HG02571 (cell line): ENCODE measurements around the gene PTPRC.
"Not testable (repeated sequence)": the region's sequence is repeated elsewhere in the genome, so short reads cannot be mapped to it uniquely, and the experiment has no call there.

Experiments
- ATAC-seq: cut with Tn5 transposase; IDR thresholded peaks from one replicate; pipeline ENCODE4 v1.9.1; 2021; ENCODE audit warnings: mild to moderate bottlenecking, moderate library complexity; ENCODE audit not compliant: unreplicated experiment

The PTPRC gene, protein sequence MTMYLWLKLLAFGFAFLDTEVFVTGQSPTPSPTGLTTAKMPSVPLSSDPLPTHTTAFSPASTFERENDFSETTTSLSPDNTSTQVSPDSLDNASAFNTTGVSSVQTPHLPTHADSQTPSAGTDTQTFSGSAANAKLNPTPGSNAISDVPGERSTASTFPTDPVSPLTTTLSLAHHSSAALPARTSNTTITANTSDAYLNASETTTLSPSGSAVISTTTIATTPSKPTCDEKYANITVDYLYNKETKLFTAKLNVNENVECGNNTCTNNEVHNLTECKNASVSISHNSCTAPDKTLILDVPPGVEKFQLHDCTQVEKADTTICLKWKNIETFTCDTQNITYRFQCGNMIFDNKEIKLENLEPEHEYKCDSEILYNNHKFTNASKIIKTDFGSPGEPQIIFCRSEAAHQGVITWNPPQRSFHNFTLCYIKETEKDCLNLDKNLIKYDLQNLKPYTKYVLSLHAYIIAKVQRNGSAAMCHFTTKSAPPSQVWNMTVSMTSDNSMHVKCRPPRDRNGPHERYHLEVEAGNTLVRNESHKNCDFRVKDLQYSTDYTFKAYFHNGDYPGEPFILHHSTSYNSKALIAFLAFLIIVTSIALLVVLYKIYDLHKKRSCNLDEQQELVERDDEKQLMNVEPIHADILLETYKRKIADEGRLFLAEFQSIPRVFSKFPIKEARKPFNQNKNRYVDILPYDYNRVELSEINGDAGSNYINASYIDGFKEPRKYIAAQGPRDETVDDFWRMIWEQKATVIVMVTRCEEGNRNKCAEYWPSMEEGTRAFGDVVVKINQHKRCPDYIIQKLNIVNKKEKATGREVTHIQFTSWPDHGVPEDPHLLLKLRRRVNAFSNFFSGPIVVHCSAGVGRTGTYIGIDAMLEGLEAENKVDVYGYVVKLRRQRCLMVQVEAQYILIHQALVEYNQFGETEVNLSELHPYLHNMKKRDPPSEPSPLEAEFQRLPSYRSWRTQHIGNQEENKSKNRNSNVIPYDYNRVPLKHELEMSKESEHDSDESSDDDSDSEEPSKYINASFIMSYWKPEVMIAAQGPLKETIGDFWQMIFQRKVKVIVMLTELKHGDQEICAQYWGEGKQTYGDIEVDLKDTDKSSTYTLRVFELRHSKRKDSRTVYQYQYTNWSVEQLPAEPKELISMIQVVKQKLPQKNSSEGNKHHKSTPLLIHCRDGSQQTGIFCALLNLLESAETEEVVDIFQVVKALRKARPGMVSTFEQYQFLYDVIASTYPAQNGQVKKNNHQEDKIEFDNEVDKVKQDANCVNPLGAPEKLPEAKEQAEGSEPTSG (N-terminal part only)

DNA sequence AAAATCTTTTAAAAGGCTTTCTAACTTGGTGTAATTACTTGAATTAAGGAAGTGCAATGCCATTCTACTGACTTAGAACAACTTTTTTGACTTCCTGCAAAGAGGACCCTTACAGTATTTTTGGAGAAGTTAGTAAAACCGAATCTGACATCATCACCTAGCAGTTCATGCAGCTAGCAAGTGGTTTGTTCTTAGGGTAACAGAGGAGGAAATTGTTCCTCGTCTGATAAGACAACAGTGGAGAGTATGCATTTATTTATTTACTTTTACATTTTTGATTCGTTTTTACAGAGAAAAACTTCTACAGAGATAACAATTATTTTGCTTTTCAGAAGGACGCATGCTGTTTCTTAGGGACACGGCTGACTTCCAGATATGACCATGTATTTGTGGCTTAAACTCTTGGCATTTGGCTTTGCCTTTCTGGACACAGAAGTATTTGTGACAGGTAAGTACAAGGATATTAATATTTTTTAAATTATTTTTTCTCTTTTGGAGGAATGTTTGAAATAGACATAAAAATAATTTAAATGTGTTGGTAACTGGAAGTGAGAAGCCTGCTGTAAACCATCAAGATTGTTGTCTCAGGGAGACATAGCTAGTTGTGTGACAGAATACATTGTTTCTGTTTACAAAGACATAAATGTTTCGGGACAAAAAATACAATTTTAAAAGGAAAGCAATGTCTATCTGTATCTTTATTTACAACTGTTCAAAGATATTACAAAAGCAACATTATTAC lies at the start of gene PTPRC:
PTPRC (plus strand) TSS at position 147 of the 742 bp plus-strand sequence; CDS start at position 376, 229 bp downstream.
- ATAC-seq = peak; percentile 69

- ATAC-seq = no peak
Measured at GRCh38 chr1:198590454-198590853, 48.4 kb upstream of the PTPRC start.

GRCh38 chr1:198595765-198596164 lies 43.1 kb upstream of the PTPRC start:
- ATAC-seq = no peak

DNA sequence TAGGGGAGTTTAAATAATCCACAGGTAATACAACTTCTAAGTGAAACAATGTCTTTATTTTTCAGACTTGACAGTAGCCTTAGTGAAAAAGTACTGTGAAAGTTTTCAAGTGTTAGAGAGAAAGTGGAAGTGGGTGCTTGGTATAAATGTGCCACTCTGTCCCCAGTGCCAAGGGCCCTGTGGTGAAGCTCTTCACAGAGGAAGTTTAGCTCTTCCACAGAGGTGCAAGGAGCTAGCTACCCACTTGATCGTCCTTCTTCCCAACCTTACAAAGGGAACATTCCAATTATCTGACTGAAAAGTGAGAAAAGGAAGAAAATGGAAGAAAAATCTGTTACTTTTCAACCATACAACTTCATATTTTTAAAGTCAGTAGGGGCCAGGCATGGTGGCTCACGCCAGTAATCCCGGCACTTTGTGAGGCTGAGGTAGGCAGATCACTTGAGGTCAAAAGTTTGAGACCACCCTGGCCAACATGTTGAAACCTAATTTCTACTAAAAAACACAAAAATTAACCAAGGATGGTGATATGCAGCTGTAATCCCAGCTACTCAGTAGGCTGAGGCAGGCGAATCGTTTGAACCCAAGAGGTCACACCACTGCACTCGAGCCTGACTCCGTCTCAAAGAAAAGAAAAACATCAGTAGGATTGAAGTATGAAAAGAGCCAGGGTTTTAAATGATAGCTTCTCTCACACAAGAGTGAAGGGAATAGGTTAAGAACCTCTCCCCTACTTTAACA lies 41.0 kb upstream of the PTPRC start:
- ATAC-seq = peak; percentile 47

DNA sequence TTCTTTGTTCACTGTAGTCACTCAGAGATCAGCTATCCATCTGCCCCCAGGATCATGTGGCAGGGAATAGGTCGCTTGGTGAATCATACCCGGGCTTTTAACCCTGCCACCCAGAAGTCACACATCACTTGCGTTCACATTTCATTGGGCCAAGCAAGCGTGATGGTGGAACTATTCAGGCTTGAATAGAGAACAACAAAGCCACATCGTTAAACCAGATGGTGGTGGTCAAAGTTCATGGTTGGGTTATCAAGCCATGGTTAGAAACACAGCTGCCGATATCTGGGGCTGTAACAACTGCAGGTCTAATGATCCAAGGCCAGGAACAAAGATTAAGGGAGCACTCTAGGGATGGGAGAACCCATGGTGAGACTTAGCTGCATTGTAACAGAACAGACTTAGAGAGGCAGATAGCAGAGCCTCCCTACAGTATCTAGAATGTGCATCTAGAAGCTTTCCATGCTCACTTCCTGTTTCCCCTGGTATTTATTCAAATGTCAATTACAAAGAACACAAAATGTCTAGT lies 40.0 kb upstream of the PTPRC start:
- peak; percentile 49 for ATAC-seq

- ATAC-seq = no peak
Measured at GRCh38 chr1:198599749-198600148, 39.1 kb upstream of the PTPRC start.

- no peak for ATAC-seq
Measured at GRCh38 chr1:198600906-198601305, 37.9 kb upstream of the PTPRC start.

DNA sequence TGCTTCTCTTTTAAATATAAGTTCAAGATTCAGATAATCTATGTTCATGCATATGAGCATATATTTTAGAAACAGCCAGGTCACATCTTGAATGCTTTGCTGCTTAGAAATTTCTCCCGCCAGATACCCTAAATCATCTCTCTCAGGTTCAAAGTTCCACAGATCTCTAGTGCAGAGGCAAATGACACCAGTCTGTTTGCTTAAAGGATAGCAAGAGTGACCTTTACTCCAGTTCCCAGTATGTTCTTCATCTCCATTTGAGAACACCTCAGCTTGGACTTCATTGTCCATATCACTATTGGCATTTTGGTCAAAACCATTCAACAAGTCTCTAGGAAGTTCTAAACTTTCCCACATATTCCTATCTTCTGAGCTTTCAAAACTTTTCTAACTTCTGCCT lies 37.5 kb upstream of the PTPRC start:
- not testable (repeated sequence) for ATAC-seq

DNA sequence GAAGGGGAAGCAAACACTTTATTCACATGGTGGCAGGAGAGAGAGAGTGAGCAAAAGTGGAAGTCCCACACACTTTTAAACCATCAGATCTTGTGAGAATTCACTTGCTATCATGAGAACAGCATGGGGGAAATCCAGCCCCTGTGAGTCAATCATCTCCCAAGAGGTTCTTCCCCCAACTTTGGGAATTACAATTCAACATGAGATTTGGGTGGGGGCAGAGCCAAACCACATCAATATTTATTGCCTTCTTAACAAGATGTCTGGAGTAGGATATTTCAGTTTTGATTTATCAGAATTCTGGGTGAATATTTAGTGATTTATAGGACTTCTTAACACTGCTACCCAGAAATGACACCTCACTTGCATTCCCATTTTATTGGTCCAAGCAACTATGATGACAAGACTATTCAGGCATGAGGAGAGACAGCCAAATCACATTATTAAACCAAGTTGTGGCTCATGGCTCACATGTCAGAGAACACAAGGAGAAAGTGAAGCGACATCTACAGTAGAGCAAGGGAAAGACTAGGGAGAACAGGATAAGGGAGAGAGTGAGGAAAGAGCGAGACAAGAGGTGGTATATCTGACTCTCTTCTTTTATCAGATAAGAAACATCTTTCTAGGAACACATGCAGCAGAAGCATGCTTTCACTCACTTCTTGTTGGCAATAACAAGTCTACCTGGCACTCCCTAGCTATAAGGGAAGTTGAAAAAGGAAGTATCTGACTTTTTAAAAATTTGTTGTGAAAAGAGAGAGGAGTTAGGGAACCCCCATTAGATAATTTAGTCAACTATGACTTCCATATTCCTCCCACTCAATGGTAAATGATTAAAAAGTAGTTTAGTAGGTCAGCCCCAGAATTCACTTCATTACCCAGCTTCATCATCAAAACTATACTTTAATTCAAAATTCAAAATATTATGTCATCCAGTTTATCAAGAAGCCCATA lies 36.6 kb upstream of the PTPRC start:
- ATAC-seq = no peak

GRCh38 chr1:198604975-198605374 lies 33.9 kb upstream of the PTPRC start:
- no peak for ATAC-seq

GRCh38 chr1:198605406-198605805 lies 33.4 kb upstream of the PTPRC start:
- no peak for ATAC-seq

GRCh38 chr1:198606020-198606438 lies 32.8 kb upstream of the PTPRC start:
- ATAC-seq = no peak

- no peak for ATAC-seq
Measured at GRCh38 chr1:198607714-198608113, 31.1 kb upstream of the PTPRC start.

DNA sequence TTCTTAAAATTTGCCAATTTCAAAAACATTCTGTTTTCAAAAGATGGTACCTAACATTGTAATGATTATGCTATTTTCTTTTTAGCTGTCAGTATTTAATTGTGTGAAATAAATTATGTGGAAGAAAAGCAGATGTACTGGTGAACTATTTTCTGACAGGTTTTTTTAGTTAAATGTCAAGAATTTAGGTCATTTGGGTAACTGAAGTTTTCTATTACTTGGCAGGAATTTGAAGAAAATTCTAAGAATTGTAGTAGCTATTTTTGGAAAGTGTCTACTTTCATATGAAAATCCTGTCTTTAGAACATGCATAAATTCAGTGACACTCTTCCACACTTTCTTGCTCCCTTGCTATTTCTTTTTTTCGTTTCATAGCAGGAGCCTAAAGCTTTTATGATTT lies 28.5 kb upstream of the PTPRC start:
- ATAC-seq = no peak

DNA sequence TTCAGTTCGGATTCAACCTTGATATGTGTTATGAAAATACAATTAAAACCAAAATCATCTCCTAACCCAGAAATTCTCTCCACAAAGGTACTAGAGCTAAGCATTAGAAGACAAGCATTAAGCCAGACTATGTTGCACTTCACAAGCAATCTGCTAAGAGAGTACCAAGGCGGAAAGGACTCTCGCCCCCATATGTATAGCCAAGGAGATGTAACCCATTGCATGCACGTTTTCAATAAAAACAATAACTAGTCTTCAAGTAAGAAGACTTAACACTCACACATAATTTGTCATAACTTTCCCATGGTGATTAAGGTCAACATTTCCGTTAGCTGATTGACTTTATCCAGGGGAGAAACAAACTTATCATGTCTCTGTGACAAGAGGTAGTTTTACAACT lies 27.6 kb upstream of the PTPRC start:
- no peak for ATAC-seq

GRCh38 chr1:198612471-198613260 lies 26.2 kb upstream of the PTPRC start:
- no peak for ATAC-seq

GRCh38 chr1:198617406-198617805 lies 21.4 kb upstream of the PTPRC start:
- ATAC-seq = no peak
